GM12878 (cell line): ENCODE data around the gene PAX7. TPM values are rescaled to one million over a fixed set of nuclear protein-coding genes. Genes with fewer than 3 reads are reported as not detected.

Source experiments
- DPF2 ChIP-seq: fragments of 450-650 bp; IDR thresholded peaks from 2 replicates; pipeline ENCODE4 v1.6.1; 2017; ENCODE audit warnings: mild to moderate bottlenecking
- E4F1 ChIP-seq: fragments of 450-650 bp; IDR thresholded peaks from 2 replicates; pipeline ENCODE4 v1.6.1; 2018; ENCODE audit warnings: borderline replicate concordance, mild to moderate bottlenecking; ENCODE audit not compliant: partially characterized antibody
- EED ChIP-seq: sonication (generic); IDR thresholded peaks from 2 replicates; pipeline ENCODE4 v1.6.1; 2016; ENCODE audit warnings: antibody characterized with exemption, low read depth
- FOXM1 ChIP-seq: IDR thresholded peaks from 2 replicates; pipeline ENCODE4 v1.6.1; 2012; ENCODE audit warnings: low read depth, mild to moderate bottlenecking, inconsistent platforms, low read length, moderate library complexity
- HDGF ChIP-seq: fragments of 450-650 bp; IDR thresholded peaks from 2 replicates; pipeline ENCODE4 v1.6.1; 2016; ENCODE audit warnings: antibody characterized with exemption
- MEF2A ChIP-seq: IDR thresholded peaks from 2 replicates; pipeline ENCODE4 v1.6.1; 2011; ENCODE audit warnings: low read depth, mild to moderate bottlenecking, low read length, moderate library complexity; ENCODE audit not compliant: insufficient read depth
- NFXL1 ChIP-seq: fragments of 450-650 bp; IDR thresholded peaks from 2 replicates; pipeline ENCODE4 v1.6.1; 2017; ENCODE audit warnings: antibody characterized with exemption, mild to moderate bottlenecking, borderline replicate concordance
- NFYA ChIP-seq: IDR thresholded peaks from 2 replicates; pipeline ENCODE4 v1.6.1; 2011; ENCODE audit warnings: low read depth, mild to moderate bottlenecking, low read length, improper control_type of control experiment, borderline replicate concordance
- REST ChIP-seq: IDR thresholded peaks from 2 replicates; pipeline ENCODE4 v1.6.1; 2012; ENCODE audit warnings: mild to moderate bottlenecking, low read depth, low read length
- USF1 ChIP-seq: IDR thresholded peaks from 2 replicates; pipeline ENCODE4 v1.6.1; 2011; ENCODE audit warnings: borderline replicate concordance, low read depth, mild to moderate bottlenecking, moderate library complexity, mixed read lengths, low read length; ENCODE audit not compliant: insufficient read depth; ENCODE audit errors: extremely low read length
- polyA plus RNA-seq, 11 experiments: library from polyadenylated mRNA; depleted of rRNA in 4 of 11; unstranded in 6 of 11; stranded (reverse) in 5 of 11; fragments of >200 nt; fragmentation: Nextera tagmentation in 4 of 11; fragmentation: Illumina TruSeq in 1 of 11; extraction: Ambion mirVana in 4 of 11; extraction: Trizol in 1 of 11; gene quantifications; 1 replicate in 1 of 11; 2 replicates in 10 of 11; pipeline versions ENCODE4 v1.2.1 to v1.2.3, GENCODE V29; 2011 to 2016; ENCODE audit warnings: inconsistent platforms in 2 of 11, missing spikeins in 2 of 11, low read depth in 1 of 11
- total RNA-seq, 4 experiments: library from RNA; depleted of rRNA in 3 of 4; stranded (reverse); fragments of >200 nt in 3 of 4; fragmentation: Illumina TruSeq in 1 of 4; extraction: Trizol in 1 of 4; gene quantifications; 2 replicates each; pipeline versions ENCODE4 v1.2.1 to v1.2.3, GENCODE V29; 2013 to 2021

The PAX7 gene
- total and polyA plus RNA-seq, 10 of the 15 experiments (the other 5 are each of a cell fraction or from before 2014, with no cell fraction given): not detected

GRCh38 chr1:18603212-18603852 is 27.3 kb upstream of the PAX7 start (continued):
- no peak for TF ChIP-seq E4F1
- TF ChIP-seq HDGF: no peak
- TF ChIP-seq REST: no peak
- TF ChIP-seq DPF2: no peak
- no peak for TF ChIP-seq NFXL1
- no peak for TF ChIP-seq USF1
- no peak for TF ChIP-seq FOXM1
- TF ChIP-seq EED: no peak
- no peak for TF ChIP-seq NFYA
- no peak for TF ChIP-seq MEF2A
- TF ChIP-seq, all 136 proteins: peak for 0
